Measurements from ENCODE around the gene SV2B.

SV2B gene

DNA sequence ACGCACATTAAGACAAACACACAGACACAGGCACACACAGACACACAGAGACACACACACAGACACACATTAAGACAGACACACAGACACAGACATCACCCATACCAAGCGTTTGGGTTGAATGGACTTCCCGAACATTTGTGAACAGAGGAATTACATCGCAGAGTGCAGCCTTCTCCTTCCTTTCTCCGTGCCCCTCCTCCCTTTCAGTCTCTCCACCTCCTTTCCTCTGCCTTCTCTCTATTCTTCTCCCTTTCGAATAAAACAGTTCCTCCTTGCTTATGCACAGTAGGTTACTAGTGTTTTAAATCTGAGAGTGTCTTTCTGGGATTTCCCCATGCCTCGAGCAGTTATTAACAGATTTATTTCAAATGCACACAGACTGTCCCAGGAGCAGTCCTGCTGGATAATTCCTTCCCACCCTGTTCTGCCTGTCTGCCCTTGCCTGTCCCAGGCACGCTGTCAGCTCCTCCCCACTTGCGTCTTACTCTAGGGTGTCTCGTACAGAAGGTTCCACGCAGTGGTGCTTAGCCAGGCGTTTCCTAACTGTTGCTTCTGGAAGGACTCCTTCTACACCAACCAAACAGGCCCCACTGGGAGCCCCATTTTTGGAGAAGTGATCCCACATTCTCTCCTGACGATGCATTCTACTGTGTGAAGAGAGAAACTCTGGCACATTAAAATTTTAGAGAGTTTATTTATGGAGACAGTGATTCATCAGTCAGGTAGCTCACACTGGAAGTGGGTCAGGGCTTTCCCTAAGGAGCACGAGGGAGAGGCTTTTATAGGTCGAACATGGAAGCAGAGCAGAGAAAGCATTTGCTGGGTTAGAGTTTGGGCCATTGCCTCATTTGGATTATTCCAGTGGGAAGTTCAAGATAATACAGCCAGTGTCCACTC is 163.8 kb downstream of the SV2B start:
- H3K9me3 ChIP-seq (ENCODE audit: control insufficient read depth, insufficient read depth, low read depth, low read length) = no peaks in the 10 kb centered on the region
- POLR2A ChIA-PET = no interaction called here

DNA sequence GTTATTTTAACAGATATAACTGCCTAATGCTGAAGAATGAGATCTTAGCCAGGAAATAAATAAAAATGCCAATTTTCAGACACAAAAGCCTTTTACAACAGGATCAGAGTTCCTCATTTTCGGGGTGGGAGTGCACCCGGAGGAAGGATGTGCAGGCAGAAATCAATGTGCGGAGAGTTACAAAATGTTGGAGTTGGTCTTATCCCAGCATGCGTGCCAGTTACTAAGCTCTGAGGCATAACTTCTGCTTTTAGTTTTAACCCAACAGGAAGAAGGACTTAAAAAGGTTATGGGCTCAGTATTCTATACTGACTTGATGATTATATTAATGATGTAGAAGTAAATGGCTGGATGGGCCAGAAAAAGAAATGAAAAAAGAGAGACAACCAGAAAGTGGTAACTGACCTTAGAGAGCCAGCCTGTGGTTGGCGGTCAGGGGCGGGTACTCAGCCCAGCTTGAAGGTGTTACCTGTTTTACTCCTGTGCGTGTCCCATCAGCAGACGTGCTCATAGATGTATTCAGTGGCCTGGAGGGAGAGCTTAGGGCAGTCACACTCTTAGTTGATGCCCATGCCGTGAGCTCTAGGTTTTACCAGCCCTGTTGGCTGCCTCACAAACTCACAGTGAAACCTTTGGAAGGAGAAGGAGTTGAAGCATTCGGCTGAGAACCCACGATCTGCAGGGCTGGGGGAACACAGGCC is 164.7 kb downstream of the SV2B start:
- Histone ChIP-seq H3K27ac (ENCODE audit: extremely low read depth, low read depth, low read length) (no peak overlapping the region), H3K4me1 (ENCODE audit: control insufficient read depth, insufficient read depth, low read length) (no peaks in the 10 kb centered on the region), H3K4me3 (ENCODE audit: low read depth, low read length) (no peak overlapping the region), H3K36me3 (ENCODE audit: control insufficient read depth in 2 of 2, insufficient read depth in 1 of 2, low read length in 2 of 2) (no peaks in the 10 kb centered on the region), H3K9me3 (ENCODE audit: control insufficient read depth, insufficient read depth, low read depth, low read length) (no peaks in the 10 kb centered on the region)
- ChIA-PET POLR2A (no interaction called here), CTCF (interaction anchor here (1.4 to 4.4 kb wide), 5 partner anchors 8 to 332 kb away, joined by 3 to 27 read pairs (median 7); partner anchors contain the start of gene HDDC3)
- TF ChIP-seq ZXDB (tag by site-specific recombination; IDR thresholded peaks at IDR 0.05) = no peak
- no peak for TF ChIP-seq ZNF639 (tag by site-specific recombination; IDR thresholded peaks at IDR 0.05)
- TF ChIP-seq FEZF1 (tag by site-specific recombination; IDR thresholded peaks at IDR 0.05) = no peak
- TF ChIP-seq HOXD13 (CRISPR knock-in tag; IDR thresholded peaks at IDR 0.05; ENCODE audit: borderline replicate concordance) = no peak
- no peak for TF ChIP-seq ZNF585B (tag by site-specific recombination; IDR thresholded peaks at IDR 0.05)
- TF ChIP-seq ZNF280C (tag by site-specific recombination; IDR thresholded peaks at IDR 0.05) = no peak
- TF ChIP-seq ZBTB17 (tag by site-specific recombination; IDR thresholded peaks at IDR 0.05) = no peak
- no peak for TF ChIP-seq ZNF335 (tag by site-specific recombination; conservative IDR thresholded peaks at IDR 0.05)
- TF ChIP-seq OSR2 (tag by site-specific recombination; IDR thresholded peaks at IDR 0.05) = no peak
- no peak for TF ChIP-seq REPIN1 (tag by site-specific recombination; IDR thresholded peaks at IDR 0.05; ENCODE audit: low read depth)
- no peak for TF ChIP-seq ZNF777 (tag by site-specific recombination; IDR thresholded peaks at IDR 0.05; ENCODE audit: borderline replicate concordance)
- no peak for TF ChIP-seq ZNF24 (tag by site-specific recombination; IDR thresholded peaks at IDR 0.05)
- no peak for TF ChIP-seq ZNF548 (tag by site-specific recombination; IDR thresholded peaks at IDR 0.05)
- TF ChIP-seq ZNF248 (tag by site-specific recombination; IDR thresholded peaks at IDR 0.05) = no peak
- TF ChIP-seq PRDM6 (tag by site-specific recombination; IDR thresholded peaks at IDR 0.05) = no peak
- no peak for TF ChIP-seq ZBTB21 (tag by site-specific recombination; IDR thresholded peaks at IDR 0.05)
- no peak for TF ChIP-seq ZNF37A (tag by site-specific recombination; IDR thresholded peaks at IDR 0.05)

More for the DNA sequence above, 163.8 kb downstream of the SV2B start:
- no peaks in the 10 kb centered on the region for H3K36me3 ChIP-seq (ENCODE audit: control insufficient read depth in 2 of 2, insufficient read depth in 1 of 2, low read length in 2 of 2)
- H3K27ac ChIP-seq (ENCODE audit: extremely low read depth, low read depth, low read length) = no peak overlapping the region
- CTCF ChIA-PET = interaction anchor here (1.4 to 4.4 kb wide), 4 partner anchors 9 to 208 kb away, joined by 3 to 27 read pairs (median 16); no protein-coding TSS in a partner anchor
- TF ChIP-seq ZNF394 (tag by site-specific recombination; IDR thresholded peaks at IDR 0.05; ENCODE audit: borderline replicate concordance) = no peak
- TF ChIP-seq ZNF654 (tag by site-specific recombination; IDR thresholded peaks at IDR 0.05; ENCODE audit: low read depth) = no peak
- TF ChIP-seq, protein P1, sequence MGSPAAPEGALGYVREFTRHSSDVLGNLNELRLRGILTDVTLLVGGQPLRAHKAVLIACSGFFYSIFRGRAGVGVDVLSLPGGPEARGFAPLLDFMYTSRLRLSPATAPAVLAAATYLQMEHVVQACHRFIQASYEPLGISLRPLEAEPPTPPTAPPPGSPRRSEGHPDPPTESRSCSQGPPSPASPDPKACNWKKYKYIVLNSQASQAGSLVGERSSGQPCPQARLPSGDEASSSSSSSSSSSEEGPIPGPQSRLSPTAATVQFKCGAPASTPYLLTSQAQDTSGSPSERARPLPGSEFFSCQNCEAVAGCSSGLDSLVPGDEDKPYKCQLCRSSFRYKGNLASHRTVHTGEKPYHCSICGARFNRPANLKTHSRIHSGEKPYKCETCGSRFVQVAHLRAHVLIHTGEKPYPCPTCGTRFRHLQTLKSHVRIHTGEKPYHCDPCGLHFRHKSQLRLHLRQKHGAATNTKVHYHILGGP (tag by site-specific recombination; IDR thresholded peaks at IDR 0.05) = no peak
- H3K4me3 ChIP-seq (ENCODE audit: low read depth, low read length) = no peak overlapping the region
- no peaks in the 10 kb centered on the region for H3K4me1 ChIP-seq (ENCODE audit: control insufficient read depth, insufficient read depth, low read length)
